Stimulated activated CD4-positive, alpha-beta T cell treated with anti-CD3 and anti-CD28 coated beads, Interleukin-12 subunit alpha, Interleukin-12 subunit beta, amount 100 ng/mL, for 4 hours (primary cell): ENCODE measurements around the gene COBL.

Source experiments
- DNase-seq: peaks from one replicate; pipeline ENCODE4 v3.0.0-alpha.2; 2020

The COBL gene

DNA sequence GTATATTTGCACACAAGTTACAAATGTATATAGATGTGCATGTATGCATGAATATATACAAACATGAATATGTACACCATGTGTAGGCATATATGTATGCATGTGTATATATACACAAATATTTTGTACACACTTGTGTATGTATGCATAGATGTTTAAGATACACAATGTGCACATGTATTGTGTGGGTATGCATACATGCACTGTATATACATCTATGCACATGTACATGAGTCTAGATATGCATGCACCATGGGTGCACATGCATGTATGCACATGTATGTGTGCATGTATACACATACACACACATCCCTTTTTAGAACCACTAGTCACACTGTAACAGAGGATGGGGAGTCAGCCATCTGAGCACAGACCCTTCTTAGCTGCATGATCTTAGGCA, 249.4 kb downstream of the COBL start:
- DNase-seq, result no peak

GRCh38 chr7:51066405-51066882, 250.2 kb downstream of the COBL start:
- DNase-seq, result no peak

- DNase-seq, result no peak
These were observed 250.8 kb downstream of the COBL start for GRCh38 chr7:51065766-51066165.

GRCh38 chr7:51064688-51065087, 251.9 kb downstream of the COBL start:
- no peak for DNase-seq

- DNase-seq, result no peak
These were observed 254.2 kb downstream of the COBL start for GRCh38 chr7:51062222-51062987.

DNA sequence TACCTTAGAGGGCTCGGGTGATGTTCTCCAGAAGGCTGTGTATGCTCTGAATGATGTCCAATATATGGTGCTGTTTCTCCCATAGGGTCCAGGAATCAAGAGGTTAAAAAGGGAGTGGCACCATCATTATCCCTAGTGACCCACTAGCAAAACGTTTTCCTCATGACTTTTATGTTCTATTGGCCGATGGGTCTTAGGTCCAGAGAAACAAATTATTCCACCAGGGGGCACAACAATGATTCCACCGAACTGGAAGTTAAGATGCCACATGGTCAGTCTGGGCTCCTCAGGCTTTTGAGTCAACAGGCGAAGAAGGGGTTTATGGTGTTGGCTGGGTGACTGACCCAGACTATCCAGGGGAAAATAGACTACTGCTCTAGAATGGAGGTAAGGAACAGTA, 256.1 kb downstream of the COBL start:
- no peak for DNase-seq

- no peak for DNase-seq
These were observed 257.0 kb downstream of the COBL start for GRCh38 chr7:51059504-51060142.

- no peak for DNase-seq
These were observed 257.8 kb downstream of the COBL start for GRCh38 chr7:51058764-51059163.

GRCh38 chr7:51055039-51055840, 261.4 kb downstream of the COBL start:
- no peak for DNase-seq

DNA sequence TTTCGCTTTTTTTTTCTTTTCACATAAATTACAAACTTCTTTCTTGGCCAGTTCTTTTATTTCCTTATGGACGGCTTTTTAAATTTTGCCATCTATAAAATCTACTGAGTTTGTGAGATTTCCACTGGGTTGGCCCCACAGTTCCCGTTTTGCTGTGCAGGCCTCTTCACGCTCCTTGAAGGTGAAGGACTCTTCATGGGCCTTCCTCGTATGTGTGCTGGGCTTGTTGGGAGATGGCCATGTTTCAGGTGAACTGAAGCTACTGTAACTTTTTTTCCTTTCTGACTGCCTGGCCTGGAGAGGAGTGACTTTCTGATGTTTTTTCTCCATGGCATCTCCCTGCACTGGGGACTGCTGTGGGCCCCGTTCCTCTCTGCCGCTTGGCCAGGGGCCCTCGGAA, 262.4 kb downstream of the COBL start:
- DNase-seq, result no peak

- no peak for DNase-seq
These were observed 263.3 kb downstream of the COBL start for GRCh38 chr7:51053160-51053925.

GRCh38 chr7:51046482-51046881, 270.1 kb downstream of the COBL start:
- no peak for DNase-seq

DNA sequence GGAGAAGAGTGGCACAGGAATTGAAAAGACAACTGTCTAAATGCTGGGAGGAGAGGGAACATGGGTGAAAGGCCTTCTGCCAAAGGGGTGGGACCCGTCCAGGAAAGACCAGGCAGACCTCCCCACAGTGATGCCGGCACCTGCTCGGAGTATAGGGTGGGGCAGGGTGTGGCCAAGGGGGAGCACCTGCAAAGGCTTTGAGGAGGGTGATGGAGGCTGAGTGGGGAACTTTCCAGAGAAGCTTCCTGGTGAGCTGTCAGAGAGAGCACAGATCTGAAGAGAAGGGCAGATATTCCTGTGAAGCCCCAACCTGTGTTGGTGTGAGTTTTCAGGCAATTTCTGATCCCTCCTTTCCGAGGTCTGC, 270.5 kb downstream of the COBL start:
- DNase-seq, result no peak

DNA sequence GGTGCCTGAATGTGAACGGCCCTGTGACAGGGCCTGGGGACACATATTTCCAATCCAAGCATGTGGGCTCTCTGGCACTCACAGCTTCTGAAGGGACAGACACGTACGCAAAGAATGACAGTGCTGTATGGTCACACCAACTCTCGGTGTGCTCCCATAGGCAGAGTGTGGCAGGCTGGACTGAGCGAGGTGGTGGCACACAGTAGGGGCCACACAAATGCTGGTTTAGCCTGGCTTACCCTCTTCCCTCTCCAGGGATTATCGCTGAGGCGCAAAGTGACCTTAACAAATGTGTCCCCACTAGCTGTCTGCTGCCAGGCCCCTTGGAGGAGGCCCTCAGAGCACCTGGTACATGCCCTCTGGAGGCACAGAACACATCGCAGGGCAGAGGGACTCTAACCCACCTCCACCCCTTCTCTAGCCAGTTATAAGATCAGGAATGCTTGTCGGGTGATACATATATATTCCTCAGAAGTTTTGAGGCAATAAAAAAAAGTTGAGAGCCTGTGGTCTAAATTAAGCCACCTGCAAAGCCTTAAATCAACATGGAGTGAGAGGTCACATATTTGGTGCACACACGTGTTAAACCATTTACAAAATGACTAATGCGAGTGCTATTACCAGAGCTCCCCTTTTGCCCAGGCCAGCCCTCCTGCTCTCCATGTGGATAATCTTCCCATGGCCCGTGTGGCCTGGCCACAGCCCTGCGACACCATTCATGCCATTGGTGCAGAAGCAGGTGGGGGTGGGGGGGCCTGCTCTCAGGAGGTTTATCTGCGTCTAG, 271.1 kb downstream of the COBL start:
- no peak for DNase-seq

DNA sequence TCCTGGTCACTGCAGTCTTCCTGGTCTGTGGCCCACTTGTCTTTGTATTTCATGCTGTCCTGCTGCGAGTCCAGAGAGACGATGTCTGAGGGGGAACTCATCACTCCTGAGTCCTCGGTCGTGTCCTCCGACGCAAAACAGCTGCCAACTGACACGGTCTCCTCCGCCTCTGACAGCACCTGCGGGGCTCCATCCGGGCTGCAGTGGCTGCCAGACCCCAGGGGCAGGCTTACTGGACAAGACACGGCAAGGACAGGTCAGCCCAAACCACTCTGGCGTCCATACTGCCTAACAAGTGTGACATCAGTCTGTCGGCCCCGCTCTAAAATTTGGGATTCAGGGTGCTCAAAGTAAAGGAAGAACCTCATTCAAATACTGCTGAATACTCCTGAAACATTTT, 273.1 kb downstream of the COBL start:
- no peak for DNase-seq

GRCh38 chr7:51040787-51041186, 275.8 kb downstream of the COBL start:
- DNase-seq, result no peak

GRCh38 chr7:51038573-51038972, 278.0 kb downstream of the COBL start:
- DNase-seq, result no peak

- no peak for DNase-seq
These were observed 280.9 kb downstream of the COBL start for GRCh38 chr7:51035716-51036115.

- DNase-seq, result no peak
These were observed 281.9 kb downstream of the COBL start for GRCh38 chr7:51034521-51035264.

DNA sequence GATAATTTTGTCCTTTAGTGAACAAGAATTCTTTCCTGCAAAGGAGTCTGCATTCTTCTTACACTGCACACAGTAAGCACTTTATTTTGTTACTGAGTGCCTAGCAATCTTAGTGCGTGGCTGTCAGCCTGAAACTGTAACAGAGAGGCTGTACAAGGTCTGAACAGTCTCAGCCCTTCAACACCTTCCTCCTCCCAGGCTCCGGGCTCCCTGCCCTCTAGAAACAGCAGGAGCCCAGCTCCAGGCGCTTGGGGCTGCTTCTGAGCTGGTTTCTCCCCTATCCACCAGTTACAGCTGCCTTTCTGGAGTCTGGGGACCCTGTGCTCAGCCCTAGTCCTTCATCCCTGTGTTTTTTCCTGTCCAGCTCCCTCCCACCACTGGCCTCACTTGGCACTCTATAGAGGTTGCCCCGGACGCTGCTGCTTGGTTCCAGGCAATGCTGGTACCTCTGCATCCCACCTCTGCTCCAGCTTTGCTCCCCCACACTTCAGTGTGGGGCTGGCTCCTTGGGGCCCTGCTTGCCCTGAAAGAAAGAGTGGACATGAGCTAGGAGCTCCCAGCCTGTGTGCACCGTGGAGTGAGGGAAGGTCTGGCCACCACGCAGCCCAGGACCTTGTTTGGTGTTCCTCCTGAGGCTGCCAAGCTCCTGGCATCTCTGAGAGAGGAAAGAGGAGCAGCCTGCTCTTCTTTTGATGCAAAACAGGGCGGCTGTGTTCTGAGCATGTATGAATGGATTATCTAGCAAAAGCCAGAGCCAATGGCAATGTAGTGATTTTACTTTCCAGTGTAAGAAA, 282.7 kb downstream of the COBL start:
- no peak for DNase-seq
